H9 (cell line): ENCODE results near the gene MICU2. TPM values are rescaled to one million over a fixed set of nuclear protein-coding genes. Genes with fewer than 3 reads are reported as not detected.

ENCODE experiments used
- DNase-seq: peaks from one replicate; pipeline ENCODE4 v3.0.0-alpha.2; 2017
- H2AFZ ChIP-seq: one replicate; pipeline ENCODE4 v1.6.1; 2013; ENCODE audit warnings: mild to moderate bottlenecking, low read length, control low read depth, moderate library complexity
- H2AK5ac ChIP-seq: 2 replicates; pipeline ENCODE4 v1.6.1; 2013; ENCODE audit warnings: low read length, control low read depth, mixed read lengths; ENCODE audit not compliant: insufficient read length
- H2BK120ac ChIP-seq: one replicate; pipeline ENCODE4 v1.6.1; 2013; ENCODE audit warnings: low read depth, mild to moderate bottlenecking, low read length, control low read depth, inconsistent platforms; ENCODE audit not compliant: poor library complexity, severe bottlenecking
- H2BK12ac ChIP-seq: 2 replicates; pipeline ENCODE4 v1.6.1; 2013; ENCODE audit warnings: low read length, control low read depth, mixed read lengths, low read depth; ENCODE audit not compliant: insufficient read length
- H2BK15ac ChIP-seq: 2 replicates; pipeline ENCODE4 v1.6.1; 2013; ENCODE audit warnings: low read depth, low read length, control low read depth
- H2BK20ac ChIP-seq: one replicate; pipeline ENCODE4 v1.6.1; 2013; ENCODE audit warnings: low read depth, mild to moderate bottlenecking, low read length, control low read depth, inconsistent platforms; ENCODE audit not compliant: poor library complexity, severe bottlenecking
- H2BK5ac ChIP-seq: 2 replicates; pipeline ENCODE4 v1.6.1; 2013; ENCODE audit warnings: low read length, control low read depth, mixed read lengths; ENCODE audit not compliant: insufficient read length
- H3K14ac ChIP-seq: 2 replicates; pipeline ENCODE4 v1.6.1; 2013; ENCODE audit warnings: low read length, control low read depth; ENCODE audit not compliant: insufficient read depth
- H3K18ac ChIP-seq: 2 replicates; pipeline ENCODE4 v1.6.1; 2013; ENCODE audit warnings: low read depth, mild to moderate bottlenecking, mixed read lengths, low read length, control low read depth; ENCODE audit not compliant: insufficient read length
- H3K23ac ChIP-seq: 2 replicates; pipeline ENCODE4 v1.6.1; 2013; ENCODE audit warnings: low read length, control low read depth, mixed read lengths, low read depth; ENCODE audit not compliant: insufficient read length
- H3K23me2 ChIP-seq: 2 replicates; pipeline ENCODE4 v1.6.1; 2013; ENCODE audit warnings: low read depth, mild to moderate bottlenecking, mixed read lengths, low read length, control low read depth; ENCODE audit not compliant: insufficient read length, poor library complexity, severe bottlenecking
- H3K27ac ChIP-seq: 2 replicates; pipeline ENCODE4 v1.5.1; 2013; ENCODE audit warnings: low read length, control low read depth, mixed read lengths, low read depth; ENCODE audit not compliant: insufficient read length
- H3K27me3 ChIP-seq: 2 replicates; pipeline ENCODE4 v1.6.1; 2013; ENCODE audit warnings: low read length, control low read depth, inconsistent platforms; ENCODE audit not compliant: insufficient read depth
- H3K4ac ChIP-seq: 2 replicates; pipeline ENCODE4 v1.6.1; 2013; ENCODE audit warnings: low read depth, mild to moderate bottlenecking, control low read depth, inconsistent platforms, low read length, moderate library complexity
- H3K4me1 ChIP-seq: 2 replicates; pipeline ENCODE4 v1.6.1; 2013; ENCODE audit warnings: low read length, control low read depth, inconsistent platforms; ENCODE audit not compliant: insufficient read depth
- H3K4me2 ChIP-seq: 2 replicates; pipeline ENCODE4 v1.6.1; 2013; ENCODE audit warnings: low read length, control low read depth, mixed read lengths; ENCODE audit not compliant: insufficient read length, insufficient read depth
- H3K56ac ChIP-seq: 2 replicates; pipeline ENCODE4 v1.6.1; 2013; ENCODE audit warnings: low read depth, mild to moderate bottlenecking, mixed read lengths, low read length, control low read depth; ENCODE audit not compliant: insufficient read length
- H3K79me1 ChIP-seq: 2 replicates; pipeline ENCODE4 v1.6.1; 2013; ENCODE audit warnings: low read depth, mild to moderate bottlenecking, moderate library complexity, low read length, control low read depth, inconsistent platforms; ENCODE audit not compliant: insufficient read depth, poor library complexity, severe bottlenecking
- H3K79me2 ChIP-seq: 2 replicates; pipeline ENCODE4 v1.6.1; 2013; ENCODE audit warnings: low read length, control low read depth, inconsistent platforms; ENCODE audit not compliant: insufficient read depth
- H3K9ac ChIP-seq: 2 replicates; pipeline ENCODE4 v1.6.1; 2013; ENCODE audit warnings: low read length, control low read depth, mixed read lengths; ENCODE audit not compliant: insufficient read length; ENCODE audit errors: extremely low read depth
- H3K9me3 ChIP-seq: one replicate; pipeline ENCODE4 v1.6.1; 2013; ENCODE audit warnings: low read depth, low read length, inconsistent platforms; ENCODE audit not compliant: control insufficient read depth
- H3T11ph ChIP-seq: one replicate; pipeline ENCODE4 v1.6.1; 2013; ENCODE audit warnings: mild to moderate bottlenecking, low read length, control low read depth, inconsistent platforms
- H4K20me1 ChIP-seq: one replicate; pipeline ENCODE4 v1.6.1; 2013; ENCODE audit not compliant: control insufficient read depth, insufficient read length, insufficient read depth
- H4K5ac ChIP-seq: 2 replicates; pipeline ENCODE4 v1.6.1; 2013; ENCODE audit warnings: low read depth, mild to moderate bottlenecking, mixed read lengths, low read length, control low read depth; ENCODE audit not compliant: insufficient read length
- H4K8ac ChIP-seq: replicated peaks from 2 replicates; pipeline ENCODE4 v1.6.1; 2013; ENCODE audit warnings: low read length, control low read depth, mixed read lengths, low read depth; ENCODE audit not compliant: insufficient read length
- H4K91ac ChIP-seq: 2 replicates; pipeline ENCODE4 v1.6.1; 2013; ENCODE audit warnings: low read depth, mild to moderate bottlenecking, moderate library complexity, mixed read lengths, low read length, control low read depth; ENCODE audit not compliant: insufficient read length
- H3K27ac Mint-ChIP-seq, 3 experiments: 2 replicates in 2 of 3; 3 replicates in 1 of 3; pipeline ENCODE4 v1.8.0; 2020 to 2021; ENCODE audit warnings: mixed read lengths in 3 of 3, mild to moderate bottlenecking in 1 of 3, moderate library complexity in 1 of 3
- H3K27me3 Mint-ChIP-seq: 2 replicates; pipeline ENCODE4 v1.8.0; 2021; ENCODE audit warnings: low read depth, mild to moderate bottlenecking, moderate library complexity, mixed read lengths
- H3K36me3 Mint-ChIP-seq, 3 experiments: 2 replicates in 2 of 3; 3 replicates in 1 of 3; pipeline ENCODE4 v1.8.0; 2020 to 2021; ENCODE audit warnings: low read depth in 3 of 3, mixed read lengths in 3 of 3; ENCODE audit not compliant: insufficient read depth in 1 of 3
- H3K4me1 Mint-ChIP-seq, 2 experiments: 2 replicates each; pipeline ENCODE4 v1.8.0; 2020; ENCODE audit warnings: mixed read lengths in 2 of 2
- H3K4me3 Mint-ChIP-seq, 2 experiments: 2 replicates in 1 of 2; 3 replicates in 1 of 2; pipeline ENCODE4 v1.8.0; 2020 to 2021; ENCODE audit warnings: mild to moderate bottlenecking in 2 of 2, mixed read lengths in 2 of 2, moderate library complexity in 1 of 2
- H3K9me3 Mint-ChIP-seq, 2 experiments: 2 replicates in 1 of 2; 3 replicates in 1 of 2; pipeline ENCODE4 v1.8.0; 2020; ENCODE audit warnings: mild to moderate bottlenecking in 2 of 2, mixed read lengths in 2 of 2, moderate library complexity in 1 of 2
- WGBS: extraction: QIAGEN DNeasy Blood & Tissue Kit; methylation state at CpG from one replicate; pipeline ENCODE4 v1.1.7; 2013; ENCODE audit warnings: missing lambda C conversion rate, low lambda C conversion rate, mixed read lengths; ENCODE audit not compliant: insufficient read length; ENCODE audit errors: extremely low coverage; 5-methylcytosine and 5-hydroxymethylcytosine counted together
- total RNA-seq: library from RNA; stranded (reverse); gene quantifications from 2 replicates; pipeline ENCODE4 v1.2.1, GENCODE V29; 2021
- TF ChIP-seq, protein P1 (sequence below): fragments of 200-600 bp; sonication (generic); conservative IDR thresholded peaks from 3 replicates; pipeline ENCODE4 v1.8.0; 2021; ENCODE audit warnings: antibody characterized with exemption, mild to moderate bottlenecking

The MICU2 gene
- total RNA-seq, 1 experiment from 2014 or later = 38.4 TPM

- Histone ChIP-seq H4K5ac (no peak overlapping the region), H3K79me2 (no peaks in the 10 kb centered on the region), H3K9ac (no peak overlapping the region), H3K4ac (no peak overlapping the region), H3K9me3 (no peaks in the 10 kb centered on the region), H4K8ac (no peak overlapping the region), H3K14ac (no peak overlapping the region), H2AK5ac (no peak overlapping the region), H3T11ph (no peak overlapping the region), H4K91ac (no peak overlapping the region), H2AFZ (no peak overlapping the region), H2BK15ac (no peak overlapping the region), H3K4me1 (no peaks in the 10 kb centered on the region), H3K23ac (no peak overlapping the region), H3K27me3 (no peaks in the 10 kb centered on the region), H2BK20ac (no peak overlapping the region), H3K56ac (no peak overlapping the region), H4K20me1 (no peaks in the 10 kb centered on the region), H3K18ac (no peak overlapping the region), H3K4me2 (no peak overlapping the region), H3K79me1 (no peaks in the 10 kb centered on the region), H3K27ac (no peak overlapping the region), H2BK5ac (no peak overlapping the region), H2BK12ac (no peak overlapping the region), H3K23me2 (no peaks in the 10 kb centered on the region), H2BK120ac (no peak overlapping the region)
- Mint-ChIP-seq H3K9me3 (no peaks in the 10 kb centered on the region), H3K27me3 (no peaks in the 10 kb centered on the region), H3K4me1 (no peaks in the 10 kb centered on the region), H3K27ac (no peak overlapping the region), H3K36me3 (peaks cover 6 to 17% (median 7%) of the 10 kb centered on the region in 3 experiments; a peak in 5 of 7 replicates), H3K4me3 (no peak overlapping the region)
- TF ChIP-seq, protein P1, sequence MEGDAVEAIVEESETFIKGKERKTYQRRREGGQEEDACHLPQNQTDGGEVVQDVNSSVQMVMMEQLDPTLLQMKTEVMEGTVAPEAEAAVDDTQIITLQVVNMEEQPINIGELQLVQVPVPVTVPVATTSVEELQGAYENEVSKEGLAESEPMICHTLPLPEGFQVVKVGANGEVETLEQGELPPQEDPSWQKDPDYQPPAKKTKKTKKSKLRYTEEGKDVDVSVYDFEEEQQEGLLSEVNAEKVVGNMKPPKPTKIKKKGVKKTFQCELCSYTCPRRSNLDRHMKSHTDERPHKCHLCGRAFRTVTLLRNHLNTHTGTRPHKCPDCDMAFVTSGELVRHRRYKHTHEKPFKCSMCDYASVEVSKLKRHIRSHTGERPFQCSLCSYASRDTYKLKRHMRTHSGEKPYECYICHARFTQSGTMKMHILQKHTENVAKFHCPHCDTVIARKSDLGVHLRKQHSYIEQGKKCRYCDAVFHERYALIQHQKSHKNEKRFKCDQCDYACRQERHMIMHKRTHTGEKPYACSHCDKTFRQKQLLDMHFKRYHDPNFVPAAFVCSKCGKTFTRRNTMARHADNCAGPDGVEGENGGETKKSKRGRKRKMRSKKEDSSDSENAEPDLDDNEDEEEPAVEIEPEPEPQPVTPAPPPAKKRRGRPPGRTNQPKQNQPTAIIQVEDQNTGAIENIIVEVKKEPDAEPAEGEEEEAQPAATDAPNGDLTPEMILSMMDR = no peak
- DNase-seq = no peak
- no CpG with 5 or more reads among the region's 16 CpGs for WGBS
Observed at GRCh38 chr13:21517576-21517975, 86.4 kb downstream of the MICU2 start.
